Measurements from ENCODE around the gene ZNF821. TPM values are rescaled to one million over a fixed set of nuclear protein-coding genes. Genes with fewer than 3 reads are reported as not detected.

The ZNF821 gene
- total and polyA plus RNA-seq, 10 of the 15 experiments (the other 5 are each of a cell fraction or from before 2014, with no cell fraction given) = 0.82 to 9.9 (median 6.8) TPM

- TF ChIP-seq MTA2 (IDR thresholded peaks at IDR 0.05; ENCODE audit: low read depth) (peak; percentile 33; the same call in 1 of the 2 replicates), SPI1 (IDR thresholded peaks at IDR 0.05; ENCODE audit: borderline replicate concordance, insufficient read depth, low read depth, low read length) (peak; percentile 98), BHLHE40 (IDR thresholded peaks at IDR 0.05; ENCODE audit: borderline replicate concordance in 1 of 2, low read depth in 2 of 2, low read length in 1 of 2) (peak in 1 of 2 experiments; percentile 8; a peak in 1 of 4 replicates), EP300 (IDR thresholded peaks at IDR 0.05; ENCODE audit: borderline replicate concordance in 1 of 2, control insufficient read depth in 1 of 2, low read depth in 2 of 2, low read length in 2 of 2) (0 out of 4 replicates have a peak, but pooled peaks of 1 of the 2 experiments have one; percentile 48), RUNX3 (IDR thresholded peaks at IDR 0.05; ENCODE audit: low read length) (peak; percentile 80), NBN (IDR thresholded peaks at IDR 0.05) (0 out of 2 replicates have a peak, but pooled peaks have one; percentile 44)
These were observed 35.1 kb upstream of the ZNF821 start (continued) for GRCh38 chr16:71919035-71919434.

- intact Hi-C loops (cut with micrococcal nuclease; ENCODE audit: unreplicated experiment) = no loop called here
- TSS peak; percentile 7 for BruUV-seq (replicated peaks)
- no peak overlapping the region for H2AFZ ChIP-seq (ENCODE audit: control insufficient read depth, low read depth, low read length)
- CTCF ChIA-PET = interaction anchor here (0.6 to 1.5 kb wide), 6 partner anchors 8 to 44 kb away, joined by 3 to 4 read pairs (median 3); no protein-coding TSS in a partner anchor
- no peaks in the 10 kb centered on the region; the same call in 1 of the 2 replicates for H4K20me1 ChIP-seq (ENCODE audit: control insufficient read depth, insufficient read depth)
- H3K4me1 ChIP-seq (ENCODE audit: control insufficient read depth, insufficient read depth, low read length) = peaks cover 14% of the 10 kb centered on the region
- H3K36me3 ChIP-seq (ENCODE audit: control insufficient read depth in 2 of 2, insufficient read depth in 2 of 2, low read length in 1 of 2) = peaks cover 24 to 59% of the 10 kb centered on the region in 2 experiments
- ATAC-seq (no peak), FAIRE-seq (no peak), DNase-seq (ENCODE audit: low read depth, low spot score) (no peak)
- in situ Hi-C loops (cut with MboI) = no loop called here
- no peaks in the 10 kb centered on the region; the same call in 2 of the 3 replicates for H3K9me3 ChIP-seq (replicated peaks; ENCODE audit: control insufficient read depth, insufficient read depth, low read length)
- no peak overlapping the region for H3K27ac ChIP-seq (ENCODE audit: control insufficient read depth, insufficient read depth)
- RAD21 ChIA-PET (ENCODE audit: unreplicated experiment) = interaction anchor here (1.3 kb wide), 1 partner anchor 44 kb away, joined by 3 read pairs; no protein-coding TSS in a partner anchor
- SMC1A ChIA-PET (ENCODE audit: uncharacterized antibody, unreplicated experiment) = interaction anchor here (1.0 to 1.9 kb wide), 7 partner anchors 12 to 47 kb away, joined by 3 to 10 read pairs (median 3); no protein-coding TSS in a partner anchor
- H3K4me2 ChIP-seq (ENCODE audit: control insufficient read depth, insufficient read depth) = no peak overlapping the region
- no peak overlapping the region for H3K4me3 ChIP-seq
- 100% methylated on average over 6 of the region's 6 CpGs for WGBS (ENCODE audit: insufficient coverage, insufficient replicate concordance, low lambda C conversion rate, missing lambda C conversion rate)
- POLR2A ChIA-PET = interaction anchor here (1.0 kb wide), 1 partner anchor 19 kb away, joined by 3 read pairs; no protein-coding TSS in a partner anchor
- H3K27me3 ChIP-seq (replicated peaks in 1 of 2; ENCODE audit: control insufficient read depth in 2 of 2, insufficient read depth in 2 of 2, low read length in 1 of 2) = no peaks in the 10 kb centered on the region
- H3K79me2 ChIP-seq (ENCODE audit: control insufficient read depth, insufficient read depth, low read length) = peaks cover 46% of the 10 kb centered on the region
- H3K9ac ChIP-seq (ENCODE audit: control insufficient read depth, insufficient read depth, low read length) = no peak overlapping the region
- TF ChIP-seq FOXK2 (IDR thresholded peaks at IDR 0.05) (no peak), MTA3 (IDR thresholded peaks at IDR 0.05; ENCODE audit: borderline replicate concordance, low read length) (no peak), YBX1 (IDR thresholded peaks at IDR 0.05) (no peak), ZNF24 (IDR thresholded peaks at IDR 0.05) (no peak), ZBTB4 (CRISPR knock-in tag; IDR thresholded peaks at IDR 0.05) (no peak), RUNX3 (IDR thresholded peaks at IDR 0.05; ENCODE audit: low read length) (no peak), SIN3A (IDR thresholded peaks at IDR 0.05; ENCODE audit: low read depth, low read length) (no peak), ZBED1 (IDR thresholded peaks at IDR 0.05; ENCODE audit: borderline replicate concordance) (no peak), ZBTB11 (CRISPR knock-in tag; IDR thresholded peaks at IDR 0.05) (no peak)
These were observed 33.9 kb upstream of the ZNF821 start for GRCh38 chr16:71917900-71918299.

Measured in GM12878 (cell line).